Upper lobe of right lung (tissue), 1 donor: ENCODE data around the gene TIGD7. TPM values are rescaled to one million over a fixed set of nuclear protein-coding genes. Genes with fewer than 3 reads are reported as not detected.
A peak's percentile ranks its signal among the peaks of the same experiment; 100 is the strongest.

Experiments
- ATAC-seq: fragments of 200-7000 bp; cut with Tn5 transposase; one replicate; pipeline ENCODE4 v1.9.1; 2020; ENCODE audit warnings: mild to moderate bottlenecking, moderate library complexity
- DNase-seq: peaks from one replicate; pipeline ENCODE4 v3.0.0-alpha.2; 2020
- H3K27ac ChIP-seq: fragments of 200-600 bp; one replicate; pipeline ENCODE4 v1.8.0; 2022
- H3K27me3 ChIP-seq: fragments of 200-600 bp; one replicate; pipeline ENCODE4 v1.8.0; 2022; ENCODE audit warnings: mild to moderate bottlenecking
- H3K36me3 ChIP-seq: fragments of 200-600 bp; one replicate; pipeline ENCODE4 v1.8.0; 2022
- H3K4me1 ChIP-seq: fragments of 200-600 bp; one replicate; pipeline ENCODE4 v1.8.0; 2022
- H3K4me3 ChIP-seq: fragments of 200-600 bp; one replicate; pipeline ENCODE4 v1.8.0; 2022; ENCODE audit warnings: mild to moderate bottlenecking
- H3K9me3 ChIP-seq: fragments of 200-600 bp; one replicate; pipeline ENCODE4 v1.8.0; 2022
- CTCF ChIP-seq: fragments of 200-600 bp; IDR thresholded peaks from one replicate; pipeline ENCODE4 v1.8.0; 2022; ENCODE audit warnings: antibody characterized with exemption
- intact Hi-C: fragments of 100-400 bp; cut with DNase I; formaldehyde crosslinking; loops from one replicate; pipeline ENCODE4 v1.11.0; 2022
- long read RNA-seq: library from polyadenylated mRNA; unstranded; transcript quantifications from one replicate; pipeline ENCODE4 v2.0.0, GENCODE V29; 2021
- total RNA-seq: library from RNA; stranded (reverse); fragmentation: NEBNext Ultra II Directional; extraction: Animal tissue kit (Norgen Biotek cat#: 25700); gene quantifications from one replicate; pipeline ENCODE4 v1.2.1, GENCODE V29; 2021
- donor health status: DM: no; HTN: yes; CAD: no; lungs with severe emphysema.

TIGD7 gene
- total RNA-seq: 6.9 TPM
- long read RNA-seq, transcript TIGD7-201 (2 exons, 3,612 nt): major isoform, 9 of 20 reads
- long read RNA-seq, partial matches to known transcripts: 0 of 20 reads
- long read RNA-seq, other reads (novel, unspliced or antisense): 7 of 20 reads

- ATAC-seq (peak; percentile 99), DNase-seq (peak; percentile 94)
- H3K4me3 ChIP-seq: peak within 1 kb of the TSS; percentile 67
- no peak for TF ChIP-seq CTCF
- H3K27ac ChIP-seq: peak within 1 kb of the TSS; percentile 91
- intact Hi-C loops: no loop called here
- H3K9me3 ChIP-seq: peaks cover 61% of the 10 kb centered on the region
- H3K4me1 ChIP-seq: peaks cover 13% of the 10 kb centered on the region
- peaks cover 9% of the 10 kb centered on the region for H3K36me3 ChIP-seq
- no peaks in the 10 kb centered on the region for H3K27me3 ChIP-seq
These were observed at the start of gene TIGD7, which contains the start of gene ZNF75A for GRCh38 chr16:3305109-3306068. Gene TIGD7, minus strand, starts transcription at chr16:3305430. Its CDS starts 4,816 bp downstream, at chr16:3300614. Gene ZNF75A, plus strand, starts transcription at chr16:3305497. Its CDS starts 2,932 bp downstream, at chr16:3308429.

GRCh38 chr16:3349175-3349574, 43.9 kb upstream of the TIGD7 start:
- Histone ChIP-seq H3K27ac (no peak overlapping the region), H3K4me1 (no peaks in the 10 kb centered on the region), H3K27me3 (no peaks in the 10 kb centered on the region), H3K4me3 (no peak overlapping the region), H3K9me3 (no peaks in the 10 kb centered on the region), H3K36me3 (no peaks in the 10 kb centered on the region)
- intact Hi-C loops: no loop called here
- no peak for DNase-seq
- TF ChIP-seq CTCF: no peak
- no peak for ATAC-seq

- Histone ChIP-seq H3K27ac (no peak overlapping the region), H3K36me3 (no peaks in the 10 kb centered on the region), H3K9me3 (no peaks in the 10 kb centered on the region), H3K4me1 (no peaks in the 10 kb centered on the region), H3K27me3 (no peaks in the 10 kb centered on the region), H3K4me3 (no peak overlapping the region)
- no peak for TF ChIP-seq CTCF
- no peak for ATAC-seq
- intact Hi-C loops: no loop called here
- DNase-seq: no peak
These were observed 43.4 kb upstream of the TIGD7 start for GRCh38 chr16:3348547-3349167.

GRCh38 chr16:3347586-3347985, 42.4 kb upstream of the TIGD7 start:
- intact Hi-C loops: no loop called here
- no peaks in the 10 kb centered on the region for H3K9me3 ChIP-seq
- H3K4me3 ChIP-seq: no peak overlapping the region
- no peak overlapping the region for H3K27ac ChIP-seq
- TF ChIP-seq CTCF: no peak
- ATAC-seq (no peak), DNase-seq (no peak)
- no peaks in the 10 kb centered on the region for H3K36me3 ChIP-seq
- H3K4me1 ChIP-seq: no peaks in the 10 kb centered on the region
- H3K27me3 ChIP-seq: no peaks in the 10 kb centered on the region

- ATAC-seq: no peak
- H3K9me3 ChIP-seq: no peaks in the 10 kb centered on the region
- TF ChIP-seq CTCF: no peak
- H3K27me3 ChIP-seq: no peaks in the 10 kb centered on the region
- no peak overlapping the region for H3K27ac ChIP-seq
- DNase-seq: no peak
- intact Hi-C loops: no loop called here
- no peaks in the 10 kb centered on the region for H3K4me1 ChIP-seq
- H3K36me3 ChIP-seq: no peaks in the 10 kb centered on the region
- no peak overlapping the region for H3K4me3 ChIP-seq
These were observed 40.8 kb upstream of the TIGD7 start for GRCh38 chr16:3346041-3346440.
